WI38 (cell line): ENCODE measurements around the gene CRYAB.

Experiments used
- H3K4me3 ChIP-seq: 2 replicates; pipeline ENCODE4 v1.5.1; 2011; ENCODE audit warnings: low read depth, mild to moderate bottlenecking, control low read depth, low read length
- CTCF ChIP-seq: IDR thresholded peaks from 2 replicates; pipeline ENCODE4 v1.5.1; 2012; ENCODE audit warnings: low read depth, mild to moderate bottlenecking, control low read depth, low read length

CRYAB gene

GRCh38 chr11:111947143-111947542 lies 35.6 kb upstream of the CRYAB start:
- H3K4me3 ChIP-seq = no peak overlapping the region
- TF ChIP-seq CTCF = no peak

GRCh38 chr11:111946499-111946898 lies 34.9 kb upstream of the CRYAB start:
- TF ChIP-seq CTCF = no peak
- no peak overlapping the region for H3K4me3 ChIP-seq

GRCh38 chr11:111945198-111945597 lies 33.6 kb upstream of the CRYAB start:
- H3K4me3 ChIP-seq = no peak overlapping the region
- TF ChIP-seq CTCF = no peak

GRCh38 chr11:111944651-111945051 lies 33.1 kb upstream of the CRYAB start:
- TF ChIP-seq CTCF = no peak
- H3K4me3 ChIP-seq = no peak overlapping the region

DNA sequence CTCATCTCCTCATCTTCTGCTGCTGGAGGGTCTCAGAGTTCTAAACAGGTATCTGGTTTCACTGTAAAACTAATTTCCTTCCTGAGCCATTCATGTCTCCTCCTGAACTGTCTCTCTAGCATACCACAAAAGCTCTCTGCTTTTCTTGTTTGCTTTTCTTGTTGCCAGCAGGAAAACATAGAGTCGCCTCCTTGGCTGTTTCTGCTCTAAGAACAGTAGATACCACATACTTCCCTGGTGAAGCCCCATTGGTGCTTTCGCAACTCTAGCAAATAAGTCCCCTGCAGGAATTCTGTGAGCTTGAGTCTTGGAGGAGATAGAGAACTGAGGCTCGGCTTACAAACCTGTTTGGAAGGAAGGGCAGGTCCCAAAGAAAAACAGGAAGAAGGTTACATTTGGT lies 32.6 kb upstream of the CRYAB start:
- H3K4me3 ChIP-seq = no peak overlapping the region

DNA sequence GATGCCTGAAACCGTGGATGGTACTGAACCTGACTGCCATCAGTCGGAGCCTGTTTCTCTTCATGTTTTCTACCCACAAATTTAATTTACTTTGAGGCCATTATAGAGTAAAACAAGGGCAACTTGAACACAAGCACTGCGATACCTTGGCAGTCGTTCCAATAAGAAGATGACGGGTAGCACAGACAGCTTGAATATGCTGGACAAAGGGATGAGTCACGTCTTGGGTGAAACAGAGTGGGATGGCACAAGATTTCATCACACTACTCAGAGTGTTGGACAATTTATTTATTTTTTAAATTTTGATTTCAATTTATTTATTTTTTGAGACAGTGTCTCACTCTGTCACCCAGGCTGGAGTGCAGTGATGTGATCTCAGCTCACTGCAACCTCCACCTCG lies 31.3 kb upstream of the CRYAB start:
- TF ChIP-seq CTCF = no peak
- no peak overlapping the region for H3K4me3 ChIP-seq

More for the DNA sequence above, 32.6 kb upstream of the CRYAB start:
- TF ChIP-seq CTCF = no peak

DNA sequence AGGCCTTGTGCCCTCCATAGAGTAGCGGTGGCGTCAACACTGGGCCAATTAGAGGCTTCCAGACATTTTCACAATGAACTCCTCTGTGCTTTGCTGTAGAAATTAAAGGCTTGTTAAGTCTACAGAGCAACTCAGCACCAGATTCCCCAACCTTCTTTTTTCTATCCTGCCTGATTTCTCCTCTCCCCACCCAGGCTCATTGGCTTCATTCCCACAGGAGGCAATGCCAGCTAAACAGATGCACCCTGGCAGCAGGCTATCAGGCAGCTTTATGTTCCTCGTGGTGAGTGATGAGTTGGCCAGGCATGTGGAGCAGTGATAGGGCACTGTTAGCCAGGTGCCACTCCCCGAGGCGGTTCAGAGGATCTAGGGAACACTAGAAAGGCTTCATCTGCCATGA lies 30.4 kb upstream of the CRYAB start:
- no peak overlapping the region for H3K4me3 ChIP-seq
- TF ChIP-seq CTCF = no peak
